Spinal cord (tissue), 10 donors: Measurements from ENCODE around the gene ZNF786. TPM values are rescaled to one million over a fixed set of nuclear protein-coding genes. Genes with fewer than 3 reads are reported as not detected.
"Not testable (repeated sequence)": the region's sequence is repeated elsewhere in the genome, so short reads cannot be mapped to it uniquely, and the experiment has no call there.

ENCODE experiments used
- DNase-seq, 6 donors: peaks; one replicate each; pipeline versions ENCODE4 v3.0.0 to v3.0.0-alpha.2; 2013 to 2015; ENCODE audit warnings: low spot score in 6 of 6, low read depth in 4 of 6
- H3K27ac ChIP-seq: one replicate; pipeline ENCODE4 v1.5.1; 2013; ENCODE audit warnings: low read depth, low read length, control low read depth
- H3K27me3 ChIP-seq: one replicate; pipeline ENCODE4 v1.6.1; 2013; ENCODE audit warnings: low read length; ENCODE audit not compliant: control insufficient read depth, insufficient read depth
- H3K36me3 ChIP-seq: one replicate; pipeline ENCODE4 v1.6.1; 2013; ENCODE audit warnings: low read length; ENCODE audit not compliant: control insufficient read depth, insufficient read depth
- H3K4me1 ChIP-seq: one replicate; pipeline ENCODE4 v1.6.1; 2013; ENCODE audit warnings: low read length; ENCODE audit not compliant: control insufficient read depth, insufficient read depth
- H3K4me3 ChIP-seq: one replicate; pipeline ENCODE4 v1.5.1; 2013; ENCODE audit warnings: low read depth, low read length, control low read depth
- H3K9me3 ChIP-seq: one replicate; pipeline ENCODE4 v1.6.1; 2013; ENCODE audit warnings: low read length; ENCODE audit not compliant: control insufficient read depth, insufficient read depth
- WGBS: methylation state at CpG from one replicate; pipeline ENCODE4 v1.1.5; 2013; ENCODE audit warnings: missing lambda C conversion rate; ENCODE audit not compliant: insufficient coverage; 5-methylcytosine and 5-hydroxymethylcytosine counted together
- polyA plus RNA-seq, 2 donors: library from polyadenylated mRNA; unstranded; fragments of 120-200 nt; gene quantifications; one replicate each; pipeline ENCODE4 v1.2.1, GENCODE V29; 2013; ENCODE audit not compliant: insufficient read length in 2 of 2
- total RNA-seq, 2 donors: library from RNA; depleted of rRNA in 1 of 2; stranded (reverse); fragments of 120-200 nt in 1 of 2; fragments of >200 nt in 1 of 2; gene quantifications; one replicate each; pipeline versions ENCODE4 v1.2.3 to v1.2.4, GENCODE V29; 2013 to 2014
- donor health status: healthy.

ZNF786 gene
- total and polyA plus RNA-seq, 4 donors: 9.6 to 10.8 (median 10.0) TPM

- 86% methylated on average over 29 of the region's 31 CpGs for WGBS
- Histone ChIP-seq H3K9me3 (no peaks in the 10 kb centered on the region), H3K4me1 (peaks cover under 1% of the 10 kb centered on the region), H3K27me3 (no peaks in the 10 kb centered on the region), H3K36me3 (peaks cover 45% of the 10 kb centered on the region), H3K4me3 (no peak overlapping the region), H3K27ac (no peak overlapping the region)
- DNase-seq: no peak
Measured at GRCh38 chr7:149070372-149071125, 20.0 kb downstream of the ZNF786 start.

GRCh38 chr7:149067869-149068268 lies 22.6 kb downstream of the ZNF786 start:
- Histone ChIP-seq H3K4me3 (no peak overlapping the region), H3K4me1 (peaks cover 11% of the 10 kb centered on the region), H3K9me3 (no peaks in the 10 kb centered on the region), H3K27ac (no peak overlapping the region), H3K27me3 (no peaks in the 10 kb centered on the region), H3K36me3 (peaks cover 45% of the 10 kb centered on the region)
- 14% methylated on average over 1 of the region's 4 CpGs for WGBS
- DNase-seq: no peak

GRCh38 chr7:149063476-149063875 lies 27.0 kb downstream of the ZNF786 start:
- no peak overlapping the region for H3K27ac ChIP-seq
- H3K36me3 ChIP-seq: peaks cover 13% of the 10 kb centered on the region
- peaks cover 11% of the 10 kb centered on the region for H3K4me1 ChIP-seq
- no peaks in the 10 kb centered on the region for H3K27me3 ChIP-seq
- H3K4me3 ChIP-seq: no peak overlapping the region
- DNase-seq: no peak
- H3K9me3 ChIP-seq: no peaks in the 10 kb centered on the region

GRCh38 chr7:149062217-149062899 lies 28.2 kb downstream of the ZNF786 start:
- not testable (repeated sequence) for DNase-seq, H3K27ac ChIP-seq, H3K9me3 ChIP-seq, H3K27me3 ChIP-seq, H3K4me3 ChIP-seq, H3K36me3 ChIP-seq
- peaks cover 11% of the 10 kb centered on the region for H3K4me1 ChIP-seq
- 85% methylated on average over 4 of the region's 10 CpGs for WGBS

GRCh38 chr7:149060156-149060555 lies 30.4 kb downstream of the ZNF786 start:
- Histone ChIP-seq H3K36me3 (no peaks in the 10 kb centered on the region), H3K27me3 (no peaks in the 10 kb centered on the region), H3K9me3 (no peaks in the 10 kb centered on the region), H3K4me3 (no peak overlapping the region), H3K27ac (no peak overlapping the region), H3K4me1 (peaks cover 7% of the 10 kb centered on the region)
- WGBS: 29% methylated on average over 1 of the region's 1 CpG
- peak in 2 of 6 donors; percentile 38 to 52 for DNase-seq

GRCh38 chr7:149053885-149054284 lies 36.6 kb downstream of the ZNF786 start:
- Histone ChIP-seq H3K4me3 (no peak overlapping the region), H3K36me3 (no peaks in the 10 kb centered on the region), H3K27me3 (no peaks in the 10 kb centered on the region), H3K9me3 (no peaks in the 10 kb centered on the region), H3K4me1 (no peaks in the 10 kb centered on the region), H3K27ac (no peak overlapping the region)
- no peak for DNase-seq
- 97% methylated on average over 4 of the region's 8 CpGs for WGBS

GRCh38 chr7:149053384-149053783 lies 37.1 kb downstream of the ZNF786 start:
- Histone ChIP-seq H3K36me3 (no peaks in the 10 kb centered on the region), H3K4me3 (no peak overlapping the region), H3K4me1 (no peaks in the 10 kb centered on the region), H3K9me3 (no peaks in the 10 kb centered on the region), H3K27ac (no peak overlapping the region), H3K27me3 (no peaks in the 10 kb centered on the region)
- no CpG with 5 or more reads among the region's 1 CpG for WGBS
- DNase-seq: no peak

GRCh38 chr7:149050941-149051340 lies 39.6 kb downstream of the ZNF786 start:
- no peak for DNase-seq
- Histone ChIP-seq H3K4me1 (no peaks in the 10 kb centered on the region), H3K9me3 (no peaks in the 10 kb centered on the region), H3K36me3 (no peaks in the 10 kb centered on the region), H3K27me3 (no peaks in the 10 kb centered on the region), H3K4me3 (no peak overlapping the region), H3K27ac (no peak overlapping the region)
- WGBS: 100% methylated on average over 1 of the region's 3 CpGs

GRCh38 chr7:149048805-149049204 lies 41.7 kb downstream of the ZNF786 start:
- 100% methylated on average over 2 of the region's 3 CpGs for WGBS
- Histone ChIP-seq H3K9me3 (no peaks in the 10 kb centered on the region), H3K4me3 (no peak overlapping the region)

GRCh38 chr7:149046416-149046815 lies 44.1 kb downstream of the ZNF786 start:
- Histone ChIP-seq H3K36me3 (no peaks in the 10 kb centered on the region), H3K27me3 (no peaks in the 10 kb centered on the region), H3K9me3 (no peaks in the 10 kb centered on the region), H3K27ac (no peak overlapping the region), H3K4me3 (no peak overlapping the region), H3K4me1 (no peaks in the 10 kb centered on the region)
- no CpG with 5 or more reads among the region's 2 CpGs for WGBS
- DNase-seq: no peak

More at GRCh38 chr7:149048805-149049204, 41.7 kb downstream of the ZNF786 start:
- Histone ChIP-seq H3K36me3 (no peaks in the 10 kb centered on the region), H3K27ac (no peak overlapping the region), H3K27me3 (no peaks in the 10 kb centered on the region), H3K4me1 (no peaks in the 10 kb centered on the region)
- DNase-seq: no peak
